T-helper 2 cell treated with Interferon-gamma antibody and Interleukin-4, amounts not matched to agents 5 μg/mL and 100 μg/mL, for 36 hours (primary cell): ENCODE measurements around the gene MRPL36.

Experiments
- DNase-seq: peaks from one replicate; pipeline ENCODE4 v3.0.0; 2021; ENCODE audit warnings: low spot score
- H3K27ac Mint-ChIP-seq: one replicate; pipeline ENCODE4 v1.8.0; 2021; ENCODE audit warnings: mild to moderate bottlenecking, mixed read lengths
- H3K27me3 Mint-ChIP-seq: one replicate; pipeline ENCODE4 v1.8.0; 2021; ENCODE audit warnings: low read depth, mixed read lengths
- H3K36me3 Mint-ChIP-seq: one replicate; pipeline ENCODE4 v1.8.0; 2021; ENCODE audit warnings: low read depth, mixed read lengths
- H3K4me1 Mint-ChIP-seq: one replicate; pipeline ENCODE4 v1.8.0; 2021; ENCODE audit warnings: low read depth, mixed read lengths
- H3K4me3 Mint-ChIP-seq: one replicate; pipeline ENCODE4 v1.8.0; 2022; ENCODE audit warnings: mild to moderate bottlenecking, moderate library complexity, mixed read lengths
- H3K9me3 Mint-ChIP-seq: one replicate; pipeline ENCODE4 v1.8.0; 2021; ENCODE audit warnings: mixed read lengths

The MRPL36 gene

DNA sequence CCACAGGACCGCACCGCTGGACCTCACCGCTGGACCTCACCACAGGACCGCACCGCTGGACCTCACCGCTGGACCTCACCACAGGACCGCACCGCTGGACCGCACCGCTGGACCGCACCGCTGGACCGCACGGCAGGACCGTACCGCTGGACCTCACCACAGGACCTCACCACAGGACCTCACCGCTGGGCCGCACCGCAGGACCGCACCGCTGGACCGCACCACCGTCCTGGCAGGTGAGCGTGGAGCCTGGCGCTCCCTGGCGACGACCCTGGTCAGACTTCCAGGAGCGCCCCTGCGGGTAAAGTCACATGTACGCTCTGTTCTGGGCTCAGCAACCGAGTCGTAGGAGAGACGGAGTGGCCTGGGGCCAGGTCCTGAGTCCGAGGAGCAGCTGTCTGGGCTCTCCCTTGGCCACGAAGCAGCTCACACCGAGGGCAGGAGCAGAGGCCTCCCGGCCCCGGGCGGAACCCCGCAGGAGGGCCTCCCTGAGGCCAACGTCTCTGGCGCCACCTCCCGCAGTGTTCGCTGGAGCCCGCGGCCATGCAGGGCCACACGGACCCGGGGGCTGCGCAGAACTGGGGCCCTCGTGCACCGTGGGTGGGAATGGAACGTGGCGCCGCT, 30.5 kb downstream of the MRPL36 start:
- H3K9me3 Mint-ChIP-seq: no peaks in the 10 kb centered on the region
- DNase-seq: no peak
- no peak overlapping the region for H3K4me3 Mint-ChIP-seq
- no peaks in the 10 kb centered on the region for H3K4me1 Mint-ChIP-seq
- no peak overlapping the region for H3K27ac Mint-ChIP-seq
- no peaks in the 10 kb centered on the region for H3K36me3 Mint-ChIP-seq
- peaks cover 10% of the 10 kb centered on the region for H3K27me3 Mint-ChIP-seq

DNA sequence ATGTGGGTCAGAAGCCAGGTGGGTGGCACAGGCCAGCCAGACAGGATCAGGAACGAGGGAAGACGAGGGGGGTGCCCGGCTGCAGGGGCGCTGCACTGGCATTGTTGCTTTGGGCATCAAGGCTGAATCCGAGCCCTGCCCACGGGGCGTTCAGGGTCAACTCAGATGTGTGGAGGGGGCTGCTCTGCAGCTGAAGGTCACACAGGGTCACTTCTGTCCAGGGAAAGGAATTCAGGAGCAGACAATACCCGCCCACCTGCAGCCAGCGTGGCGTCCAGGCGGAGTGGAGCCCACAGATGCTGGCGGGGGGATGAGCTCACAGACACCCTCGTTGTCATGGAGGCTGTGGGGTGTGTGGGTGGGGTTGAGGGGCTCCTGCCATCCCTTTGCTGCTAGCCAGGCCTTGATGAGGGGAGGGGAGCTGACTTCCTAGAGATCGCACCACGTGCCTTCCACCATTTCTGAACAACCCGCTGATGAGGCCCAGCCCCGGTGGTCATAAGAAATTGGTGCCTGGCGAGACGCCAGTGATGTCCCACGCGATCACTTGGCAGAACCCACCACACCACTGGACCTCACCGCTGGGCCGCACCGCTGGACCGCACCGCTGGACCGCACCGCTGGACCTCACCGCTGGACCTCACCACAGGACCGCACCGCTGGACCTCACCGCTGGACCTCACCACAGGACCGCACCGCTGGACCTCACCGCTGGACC, 31.2 kb downstream of the MRPL36 start:
- Mint-ChIP-seq H3K9me3 (no peaks in the 10 kb centered on the region), H3K4me3 (no peak overlapping the region), H3K27ac (no peak overlapping the region), H3K36me3 (no peaks in the 10 kb centered on the region), H3K27me3 (peaks cover 11% of the 10 kb centered on the region), H3K4me1 (no peaks in the 10 kb centered on the region)
- DNase-seq: no peak

DNA sequence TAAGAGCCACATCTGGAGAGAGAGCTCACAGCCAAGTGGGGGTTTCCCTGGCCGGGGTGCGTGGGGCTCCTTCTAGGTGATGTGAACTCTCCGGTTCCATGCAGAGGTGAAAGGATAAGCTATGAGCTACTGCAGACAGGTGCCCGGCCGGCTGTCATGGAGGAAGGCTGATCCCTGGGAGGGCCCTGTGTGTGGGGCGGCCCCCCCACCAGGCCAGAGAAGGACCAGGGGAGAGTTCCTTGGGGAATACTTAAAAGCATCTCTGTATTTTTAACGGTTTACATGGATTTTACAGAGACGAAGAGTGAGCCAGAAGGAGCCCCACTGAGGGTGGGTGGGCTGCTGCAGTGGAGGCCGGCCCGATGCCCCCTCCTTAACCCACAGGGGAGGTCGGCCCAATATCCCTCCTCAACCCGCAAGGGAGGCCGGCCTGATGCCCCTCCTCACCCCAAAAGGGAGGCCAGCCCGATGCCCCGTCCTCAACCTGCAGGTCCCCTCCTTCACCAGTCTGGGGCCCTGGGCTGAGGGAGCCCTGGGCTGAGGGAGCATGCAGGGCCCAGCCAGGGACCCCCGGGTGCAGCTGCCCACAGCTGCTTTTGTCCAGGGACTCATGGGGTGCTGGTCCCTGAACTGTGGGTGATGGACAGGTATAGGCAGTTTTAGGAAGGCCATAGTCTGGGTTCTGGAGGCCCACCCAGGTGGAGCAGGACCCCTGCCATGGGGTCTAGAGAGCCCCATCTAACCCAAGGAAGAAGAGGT, 31.9 kb downstream of the MRPL36 start:
- no peaks in the 10 kb centered on the region for H3K9me3 Mint-ChIP-seq
- no peak for DNase-seq
- no peak overlapping the region for H3K27ac Mint-ChIP-seq
- H3K4me1 Mint-ChIP-seq: no peaks in the 10 kb centered on the region
- no peaks in the 10 kb centered on the region for H3K36me3 Mint-ChIP-seq
- no peak overlapping the region for H3K4me3 Mint-ChIP-seq
- H3K27me3 Mint-ChIP-seq: peaks cover 14% of the 10 kb centered on the region

DNA sequence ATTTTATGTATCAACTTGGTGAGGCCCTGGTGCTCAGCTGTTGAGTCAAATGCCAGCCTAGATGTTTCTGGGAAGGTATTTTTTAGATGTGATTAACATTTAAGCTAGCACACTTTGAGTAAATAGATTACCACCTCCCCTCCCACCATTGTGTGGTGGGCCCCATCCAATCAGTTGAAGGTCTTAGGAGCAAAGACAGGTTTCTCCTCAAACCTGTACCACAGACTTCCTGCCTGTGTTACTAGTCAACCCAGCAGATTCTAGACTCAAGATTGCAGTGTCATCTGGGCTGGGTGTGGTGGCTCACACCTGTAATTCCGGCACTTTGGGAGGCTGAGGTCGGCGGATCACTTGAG, 33.8 kb downstream of the MRPL36 start:
- H3K9me3 Mint-ChIP-seq: no peaks in the 10 kb centered on the region
- H3K27ac Mint-ChIP-seq: no peak overlapping the region
- peaks cover 7% of the 10 kb centered on the region for H3K27me3 Mint-ChIP-seq
- no peaks in the 10 kb centered on the region for H3K4me1 Mint-ChIP-seq
- H3K4me3 Mint-ChIP-seq: no peak overlapping the region
- no peaks in the 10 kb centered on the region for H3K36me3 Mint-ChIP-seq
- no peak for DNase-seq

DNA sequence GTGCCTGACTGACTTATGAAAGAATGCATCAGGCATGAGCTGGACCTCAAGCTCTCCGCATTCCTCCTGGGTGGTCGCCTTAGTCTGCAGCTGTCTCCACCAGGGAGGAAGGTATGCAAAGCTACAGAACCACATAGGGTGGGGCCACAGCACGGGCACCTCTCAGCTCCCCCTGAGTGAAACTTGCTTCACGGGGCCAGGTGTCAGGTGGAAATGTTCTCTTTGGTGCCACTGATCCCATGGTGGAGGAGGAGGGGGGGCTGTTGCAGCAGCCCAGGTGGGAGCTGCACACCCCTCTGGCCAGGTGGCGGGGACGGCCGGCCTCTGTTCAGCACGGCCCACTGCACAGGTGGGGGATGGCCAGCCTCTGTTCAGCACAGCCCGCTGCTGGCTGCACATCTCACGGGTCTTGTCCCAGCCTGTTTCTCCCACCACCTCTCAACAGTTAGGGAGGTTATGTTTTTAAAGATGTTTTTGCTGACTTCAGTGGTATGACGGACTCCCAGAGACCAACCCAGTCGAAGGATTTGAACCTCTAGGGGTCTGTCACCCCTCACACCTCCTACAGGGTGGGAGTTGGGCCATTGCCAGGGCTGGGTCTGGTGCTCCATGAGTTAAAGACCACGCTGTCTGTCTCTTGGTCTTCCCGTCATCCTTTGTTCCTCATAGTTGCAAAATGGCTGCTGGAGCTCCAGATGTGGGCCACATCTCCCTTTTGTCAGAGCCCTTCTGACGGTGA, 34.3 kb downstream of the MRPL36 start:
- DNase-seq: no peak
- Mint-ChIP-seq H3K36me3 (no peaks in the 10 kb centered on the region), H3K4me3 (no peak overlapping the region), H3K27ac (no peak overlapping the region), H3K27me3 (peaks cover 5% of the 10 kb centered on the region), H3K9me3 (no peaks in the 10 kb centered on the region), H3K4me1 (no peaks in the 10 kb centered on the region)

DNA sequence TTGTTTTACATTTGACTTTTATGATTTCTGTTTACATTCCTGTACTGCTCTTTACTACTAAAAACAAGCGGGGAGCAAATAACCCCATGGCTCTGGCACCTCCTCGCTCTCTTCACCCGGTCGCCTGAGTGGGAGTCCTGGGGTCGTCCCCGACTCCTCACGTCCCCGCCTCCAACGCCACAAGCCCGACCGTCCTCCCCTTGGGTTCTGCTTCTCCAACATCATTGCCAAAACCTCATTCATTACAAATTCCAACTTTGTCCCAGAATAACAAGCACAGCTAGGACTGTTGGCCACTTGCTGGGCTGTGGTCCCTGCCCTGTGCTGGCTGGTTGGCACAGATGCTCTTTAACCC, 35.1 kb downstream of the MRPL36 start:
- Mint-ChIP-seq H3K9me3 (no peaks in the 10 kb centered on the region), H3K27me3 (peaks cover 5% of the 10 kb centered on the region)

DNA sequence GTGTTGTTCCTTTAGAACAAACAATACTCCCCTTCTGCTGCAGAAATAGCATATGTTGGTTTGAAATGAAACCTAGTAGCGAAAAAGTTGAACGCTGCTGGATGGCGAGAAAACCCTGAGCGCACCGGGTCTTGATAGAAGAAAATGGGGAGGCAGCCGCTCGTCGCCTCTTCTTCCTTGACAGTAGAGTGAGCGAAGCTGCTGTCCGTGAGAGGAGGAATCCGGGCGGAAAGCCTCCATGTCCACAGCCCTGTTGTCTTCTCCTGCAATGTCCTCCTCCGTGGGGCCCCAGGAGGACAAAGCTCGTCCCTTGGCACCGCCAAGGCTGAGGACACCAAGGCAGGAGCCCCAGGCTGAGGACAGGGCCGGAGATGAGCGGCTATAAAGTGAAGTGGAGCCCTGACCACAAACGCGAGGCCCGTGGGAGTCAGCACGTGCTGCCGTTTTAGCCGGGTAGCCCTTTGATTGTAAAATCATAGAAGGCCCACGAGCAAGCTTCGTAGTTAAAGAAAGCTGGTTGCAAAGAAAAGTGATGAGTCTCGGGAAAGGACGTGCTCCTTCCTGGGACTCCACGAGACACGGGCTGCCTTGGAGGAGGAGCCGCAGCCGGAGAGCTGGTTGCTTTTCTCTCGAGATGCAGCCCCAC, 35.6 kb downstream of the MRPL36 start:
- no peak overlapping the region for H3K27ac Mint-ChIP-seq
- H3K4me1 Mint-ChIP-seq: no peaks in the 10 kb centered on the region
- no peak overlapping the region for H3K4me3 Mint-ChIP-seq
- no peaks in the 10 kb centered on the region for H3K36me3 Mint-ChIP-seq
- no peaks in the 10 kb centered on the region for H3K9me3 Mint-ChIP-seq
- no peak for DNase-seq
- H3K27me3 Mint-ChIP-seq: peaks cover 5% of the 10 kb centered on the region

More for the DNA sequence above, 35.1 kb downstream of the MRPL36 start:
- DNase-seq: no peak
- no peak overlapping the region for H3K4me3 Mint-ChIP-seq
- no peaks in the 10 kb centered on the region for H3K36me3 Mint-ChIP-seq
- H3K27ac Mint-ChIP-seq: no peak overlapping the region
- H3K4me1 Mint-ChIP-seq: no peaks in the 10 kb centered on the region

DNA sequence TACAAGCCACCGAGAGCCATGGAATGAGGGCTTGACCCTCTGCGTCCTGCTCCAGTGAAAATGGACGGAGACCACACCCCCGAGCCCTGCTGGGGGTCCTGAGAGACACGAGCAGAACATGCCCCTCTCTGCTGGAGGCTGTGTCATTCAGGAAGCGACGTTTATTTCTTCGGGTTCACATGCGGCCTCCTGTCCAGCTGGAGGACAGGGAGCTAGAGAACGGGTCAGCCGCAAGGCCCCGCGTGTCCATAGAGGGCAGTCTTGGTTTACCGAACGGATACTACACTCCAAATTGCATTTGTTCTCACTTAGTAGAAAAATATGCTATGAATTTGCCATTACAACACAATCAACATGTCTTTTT, 36.1 kb downstream of the MRPL36 start:
- no peaks in the 10 kb centered on the region for H3K4me1 Mint-ChIP-seq
- peaks cover 3% of the 10 kb centered on the region for H3K9me3 Mint-ChIP-seq
- DNase-seq: no peak
- peaks cover 5% of the 10 kb centered on the region for H3K27me3 Mint-ChIP-seq
- no peak overlapping the region for H3K4me3 Mint-ChIP-seq
- H3K27ac Mint-ChIP-seq: no peak overlapping the region
- H3K36me3 Mint-ChIP-seq: no peaks in the 10 kb centered on the region

DNA sequence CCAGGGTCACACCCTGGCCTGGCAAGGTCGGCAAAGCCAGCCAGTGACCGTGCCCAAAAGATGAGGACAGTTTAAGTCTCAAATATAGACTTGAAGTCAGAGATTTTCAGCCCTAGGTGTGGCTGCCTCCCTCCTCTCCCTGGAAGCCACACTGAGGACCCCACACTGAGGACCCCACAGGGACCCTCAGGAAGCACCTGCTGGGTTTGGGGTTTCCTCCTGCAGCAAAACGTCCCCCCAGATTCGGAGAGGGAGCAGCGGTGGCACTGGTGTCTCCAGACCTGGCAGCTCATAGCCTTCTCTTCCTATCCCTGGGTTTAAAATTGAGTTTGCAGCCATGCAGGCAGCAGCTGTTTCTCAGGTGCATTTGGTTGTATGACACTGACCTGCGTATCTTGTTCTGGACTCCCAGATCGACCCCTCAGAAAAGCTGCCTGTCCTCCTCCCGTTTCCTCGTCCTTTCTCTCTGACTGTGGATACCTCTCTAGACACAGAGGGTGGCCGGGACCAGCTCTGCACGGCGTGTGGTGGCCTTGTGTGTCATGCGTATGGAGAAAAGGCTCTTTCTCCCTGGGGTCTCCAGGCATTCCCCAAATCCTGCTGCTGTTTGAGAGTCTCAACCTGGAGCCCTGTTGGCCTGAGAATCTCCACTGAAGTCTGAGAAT, 36.6 kb downstream of the MRPL36 start:
- Mint-ChIP-seq H3K27ac (no peak overlapping the region), H3K4me3 (no peak overlapping the region), H3K36me3 (no peaks in the 10 kb centered on the region), H3K4me1 (no peaks in the 10 kb centered on the region), H3K27me3 (peaks cover 5% of the 10 kb centered on the region), H3K9me3 (peaks cover 8% of the 10 kb centered on the region)
- DNase-seq: no peak

DNA sequence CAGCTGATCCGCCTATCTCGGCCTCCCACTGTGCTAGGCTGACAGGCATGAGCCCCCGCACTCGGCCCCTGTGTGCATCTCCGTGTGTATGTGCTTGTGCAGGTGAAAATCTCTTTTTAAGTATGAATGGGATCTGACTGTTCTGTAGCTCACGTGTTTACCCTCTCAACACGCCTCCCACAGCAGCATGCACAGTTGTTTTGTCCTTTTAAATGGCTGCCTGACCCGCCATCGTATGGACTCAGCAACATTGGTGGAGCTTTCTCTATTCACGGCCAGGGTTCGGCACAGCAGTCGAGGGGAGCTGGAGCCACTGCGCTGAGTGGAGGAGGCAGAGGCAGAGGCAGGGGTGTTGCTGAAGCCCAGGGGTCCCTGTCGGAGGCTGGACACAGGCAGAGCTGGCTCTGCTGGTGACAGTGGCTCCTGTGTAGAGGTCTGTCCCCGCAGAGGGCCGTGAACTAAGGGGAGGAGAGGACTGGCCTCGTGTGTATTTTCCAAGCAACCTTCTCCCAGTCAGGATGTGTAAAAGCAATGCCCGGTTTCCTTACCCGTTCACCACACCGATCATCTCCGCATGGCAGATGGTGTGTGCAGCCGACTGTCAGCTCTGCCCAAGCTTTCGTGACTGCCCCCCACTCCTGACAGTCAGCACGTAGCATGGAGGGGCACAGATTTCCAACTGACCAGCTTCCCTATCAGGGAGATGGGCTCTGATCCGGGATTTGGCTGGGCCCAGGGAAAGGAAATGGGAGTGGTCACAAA, 37.3 kb downstream of the MRPL36 start:
- Mint-ChIP-seq H3K36me3 (no peaks in the 10 kb centered on the region), H3K27ac (no peak overlapping the region), H3K4me1 (no peaks in the 10 kb centered on the region), H3K4me3 (no peak overlapping the region), H3K9me3 (peaks cover 8% of the 10 kb centered on the region), H3K27me3 (peaks cover 5% of the 10 kb centered on the region)
- DNase-seq: no peak

DNA sequence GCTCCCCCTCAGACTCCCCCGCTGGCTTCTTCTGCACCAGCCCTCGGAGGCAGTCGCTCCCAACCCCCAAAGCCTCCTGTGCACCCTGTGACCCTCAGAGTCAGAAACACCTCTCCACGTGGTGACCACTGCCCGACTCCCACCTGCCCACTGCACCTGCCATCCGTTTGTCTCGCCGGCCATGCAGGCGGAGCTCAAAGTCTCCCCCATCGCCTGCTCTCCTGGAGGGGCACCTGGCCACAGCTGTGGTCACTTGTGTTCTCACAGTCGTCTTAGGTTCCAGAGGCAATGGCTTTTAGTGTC, 38.2 kb downstream of the MRPL36 start:
- DNase-seq: no peak
- H3K27ac Mint-ChIP-seq: no peak overlapping the region
- H3K36me3 Mint-ChIP-seq: no peaks in the 10 kb centered on the region
- H3K27me3 Mint-ChIP-seq: peaks cover 5% of the 10 kb centered on the region
- no peak overlapping the region for H3K4me3 Mint-ChIP-seq
- H3K4me1 Mint-ChIP-seq: no peaks in the 10 kb centered on the region
- peaks cover 8% of the 10 kb centered on the region for H3K9me3 Mint-ChIP-seq

DNA sequence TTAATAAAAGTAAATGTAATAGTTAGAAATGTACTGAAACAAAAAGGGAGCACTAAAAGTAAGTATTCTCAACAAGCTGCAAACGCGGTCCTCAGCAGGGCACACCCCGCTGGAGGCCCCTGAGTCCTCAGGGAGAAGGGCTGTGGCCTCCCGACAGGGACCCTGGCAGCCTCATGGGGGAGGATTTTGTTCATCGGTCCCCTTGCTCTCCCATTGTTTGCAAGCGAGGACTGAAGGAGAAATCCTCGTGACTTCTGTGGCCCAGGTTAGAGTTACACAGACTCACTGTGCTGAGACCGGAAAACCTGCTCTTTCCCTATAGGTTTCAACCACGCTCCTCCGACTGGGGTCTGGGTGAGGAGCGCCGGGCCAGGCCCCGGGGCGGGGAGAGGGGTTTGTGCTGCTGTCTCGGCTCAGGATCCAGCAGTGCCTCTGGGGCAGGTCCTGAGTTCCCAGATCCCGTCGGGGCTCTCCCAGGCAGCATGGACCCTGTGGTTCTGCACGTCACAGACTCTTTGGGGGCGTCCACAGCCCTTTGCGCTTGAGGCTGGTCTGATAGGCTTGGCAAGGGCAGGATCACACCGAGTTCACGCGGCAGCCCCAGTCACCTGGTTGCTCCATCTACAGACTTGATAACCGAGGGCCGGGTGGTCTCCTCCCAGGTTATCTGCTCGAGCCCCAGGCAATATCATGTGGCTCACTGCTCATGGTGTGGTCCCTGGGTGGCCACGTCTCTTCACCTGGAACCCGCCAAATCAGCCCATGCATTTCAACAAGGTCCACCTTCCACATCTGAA, 38.8 kb downstream of the MRPL36 start:
- Mint-ChIP-seq H3K27me3 (peaks cover 5% of the 10 kb centered on the region), H3K27ac (no peak overlapping the region), H3K4me3 (no peak overlapping the region), H3K4me1 (no peaks in the 10 kb centered on the region), H3K9me3 (peaks cover 8% of the 10 kb centered on the region), H3K36me3 (no peaks in the 10 kb centered on the region)
- no peak for DNase-seq
